Measurements from ENCODE around the gene SCRN3.
"Not testable (repeated sequence)": the region's sequence is repeated elsewhere in the genome, so short reads cannot be mapped to it uniquely, and the experiment has no call there.

- not testable (repeated sequence) for TF ChIP-seq CTCF (IDR thresholded peaks at IDR 0.05; ENCODE audit: insufficient read depth, low read length); POLR2AphosphoS5 (IDR thresholded peaks at IDR 0.05; ENCODE audit: low read depth); GABPA (IDR thresholded peaks at IDR 0.05; ENCODE audit: low read depth); REST (IDR thresholded peaks at IDR 0.05; ENCODE audit: insufficient replicate concordance, low read depth); SPI1 (IDR thresholded peaks at IDR 0.05; ENCODE audit: borderline replicate concordance, low read depth)
These were observed 31.9 kb upstream of the SCRN3 start for GRCh38 chr2:174363492-174364225.

Measured in HL-60 (cell line).